ENCODE data around the gene NCAPD2. TPM values are rescaled to one million over a fixed set of nuclear protein-coding genes. Genes with fewer than 3 reads are reported as not detected.
A peak's percentile ranks its signal among the peaks of the same experiment; 100 is the strongest.

The NCAPD2 gene
- polyA plus RNA-seq, 1 donor (not counting 4 experiments of a cell fraction or from before 2014, with no cell fraction given), result 33.7 TPM

GRCh38 chr12:6551496-6552139, 57.7 kb downstream of the NCAPD2 start:
- Histone ChIP-seq H3K4me1 (ENCODE audit: control insufficient read depth, extremely low read depth, insufficient read depth, low read length) (peaks cover 50% of the 10 kb centered on the region), H3K9ac (ENCODE audit: control insufficient read depth, extremely low read depth, insufficient read depth, low read length) (no peak overlapping the region), H2AFZ (ENCODE audit: control insufficient read depth, low read length) (peak overlapping the region; percentile 41), H3K27ac (ENCODE audit: control insufficient read depth, insufficient read depth, low read length) (no peak overlapping the region), H3K27me3 (ENCODE audit: control insufficient read depth, extremely low read depth, insufficient read depth, low read length) (no peaks in the 10 kb centered on the region), H3K4me3 (ENCODE audit: control insufficient read depth in 2 of 3, extremely low read depth in 1 of 3, insufficient read depth in 2 of 3, low read depth in 1 of 3, low read length in 3 of 3) (no peak overlapping the region), H3K9me3 (ENCODE audit: control insufficient read depth, low read depth, low read length) (no peaks in the 10 kb centered on the region), H4K20me1 (ENCODE audit: control insufficient read depth, extremely low read depth, insufficient read depth, low read length) (no peaks in the 10 kb centered on the region), H3K9me1 (ENCODE audit: control insufficient read depth, extremely low read depth, insufficient read depth, low read length) (no peaks in the 10 kb centered on the region), H3K79me2 (ENCODE audit: control insufficient read depth, insufficient read depth, low read length) (no peaks in the 10 kb centered on the region), H3K36me3 (ENCODE audit: control insufficient read depth in 2 of 2, extremely low read depth in 1 of 2, insufficient read depth in 2 of 2, low read length in 2 of 2) (peaks cover 2 to 10% of the 10 kb centered on the region in 2 experiments), H3K4me2 (ENCODE audit: control insufficient read depth, extremely low read depth, insufficient read depth, low read depth, low read length) (peak overlapping the region; percentile 22)
- no peak for TF ChIP-seq EZH2 (IDR thresholded peaks at IDR 0.05; ENCODE audit: low read length)
- TF ChIP-seq, protein P1, sequence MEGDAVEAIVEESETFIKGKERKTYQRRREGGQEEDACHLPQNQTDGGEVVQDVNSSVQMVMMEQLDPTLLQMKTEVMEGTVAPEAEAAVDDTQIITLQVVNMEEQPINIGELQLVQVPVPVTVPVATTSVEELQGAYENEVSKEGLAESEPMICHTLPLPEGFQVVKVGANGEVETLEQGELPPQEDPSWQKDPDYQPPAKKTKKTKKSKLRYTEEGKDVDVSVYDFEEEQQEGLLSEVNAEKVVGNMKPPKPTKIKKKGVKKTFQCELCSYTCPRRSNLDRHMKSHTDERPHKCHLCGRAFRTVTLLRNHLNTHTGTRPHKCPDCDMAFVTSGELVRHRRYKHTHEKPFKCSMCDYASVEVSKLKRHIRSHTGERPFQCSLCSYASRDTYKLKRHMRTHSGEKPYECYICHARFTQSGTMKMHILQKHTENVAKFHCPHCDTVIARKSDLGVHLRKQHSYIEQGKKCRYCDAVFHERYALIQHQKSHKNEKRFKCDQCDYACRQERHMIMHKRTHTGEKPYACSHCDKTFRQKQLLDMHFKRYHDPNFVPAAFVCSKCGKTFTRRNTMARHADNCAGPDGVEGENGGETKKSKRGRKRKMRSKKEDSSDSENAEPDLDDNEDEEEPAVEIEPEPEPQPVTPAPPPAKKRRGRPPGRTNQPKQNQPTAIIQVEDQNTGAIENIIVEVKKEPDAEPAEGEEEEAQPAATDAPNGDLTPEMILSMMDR (optimal IDR thresholded peaks at IDR 0.05 in 1 of 3, IDR thresholded peaks at IDR 0.05 in 1 of 3, conservative IDR thresholded peaks at IDR 0.05 in 1 of 3; ENCODE audit: extremely low read depth in 1 of 3, insufficient read depth in 2 of 3, low read length in 3 of 3), result no peak
- FAIRE-seq, result peak; percentile 59
- dilution Hi-C loops (cut with MboI; ENCODE audit: extremely low pct_ligation_motif_present, low sequenced_read_pairs), result no loop called here
- DNase-seq (ENCODE audit: low read depth, low spot score), result no peak

- Histone ChIP-seq H3K27ac (ENCODE audit: control insufficient read depth, insufficient read depth, low read length) (no peak overlapping the region), H3K36me3 (ENCODE audit: control insufficient read depth in 2 of 2, extremely low read depth in 1 of 2, insufficient read depth in 2 of 2, low read length in 2 of 2) (peaks cover 7 to 16% of the 10 kb centered on the region in 2 experiments), H3K9me1 (ENCODE audit: control insufficient read depth, extremely low read depth, insufficient read depth, low read length) (no peaks in the 10 kb centered on the region), H3K4me3 (ENCODE audit: control insufficient read depth in 2 of 3, extremely low read depth in 1 of 3, insufficient read depth in 2 of 3, low read depth in 1 of 3, low read length in 3 of 3) (no peak overlapping the region), H3K4me1 (ENCODE audit: control insufficient read depth, extremely low read depth, insufficient read depth, low read length) (peaks cover 50% of the 10 kb centered on the region), H3K9me3 (ENCODE audit: control insufficient read depth, low read depth, low read length) (no peaks in the 10 kb centered on the region), H3K9ac (ENCODE audit: control insufficient read depth, extremely low read depth, insufficient read depth, low read length) (no peak overlapping the region), H2AFZ (ENCODE audit: control insufficient read depth, low read length) (peak overlapping the region; percentile 34), H4K20me1 (ENCODE audit: control insufficient read depth, extremely low read depth, insufficient read depth, low read length) (no peaks in the 10 kb centered on the region), H3K4me2 (ENCODE audit: control insufficient read depth, extremely low read depth, insufficient read depth, low read depth, low read length) (peak overlapping the region; percentile 22), H3K27me3 (ENCODE audit: control insufficient read depth, extremely low read depth, insufficient read depth, low read length) (no peaks in the 10 kb centered on the region), H3K79me2 (ENCODE audit: control insufficient read depth, insufficient read depth, low read length) (no peaks in the 10 kb centered on the region)
- no peak for FAIRE-seq
- no peak for DNase-seq (ENCODE audit: low read depth, low spot score)
- TF ChIP-seq, protein P1 (optimal IDR thresholded peaks at IDR 0.05 in 1 of 3, IDR thresholded peaks at IDR 0.05 in 1 of 3, conservative IDR thresholded peaks at IDR 0.05 in 1 of 3; ENCODE audit: extremely low read depth in 1 of 3, insufficient read depth in 2 of 3, low read length in 3 of 3), result no peak
- TF ChIP-seq EZH2 (IDR thresholded peaks at IDR 0.05; ENCODE audit: low read length), result no peak
- dilution Hi-C loops (cut with MboI; ENCODE audit: extremely low pct_ligation_motif_present, low sequenced_read_pairs), result no loop called here
Measured at GRCh38 chr12:6552140-6552551, 58.2 kb downstream of the NCAPD2 start.
